Stimulated activated CD8-positive, alpha-beta memory T cell treated with anti-CD3 and anti-CD28 coated beads, Interleukin-4, amount 100 ng/mL, for 48 hours (primary cell): Measurements from ENCODE around the gene MRPL55.
"Not testable (repeated sequence)": the region's sequence is repeated elsewhere in the genome, so short reads cannot be mapped to it uniquely, and the experiment has no call there.

Experiments
- DNase-seq: peaks from one replicate; pipeline ENCODE4 v3.0.0-alpha.2; 2020

The MRPL55 gene

DNA sequence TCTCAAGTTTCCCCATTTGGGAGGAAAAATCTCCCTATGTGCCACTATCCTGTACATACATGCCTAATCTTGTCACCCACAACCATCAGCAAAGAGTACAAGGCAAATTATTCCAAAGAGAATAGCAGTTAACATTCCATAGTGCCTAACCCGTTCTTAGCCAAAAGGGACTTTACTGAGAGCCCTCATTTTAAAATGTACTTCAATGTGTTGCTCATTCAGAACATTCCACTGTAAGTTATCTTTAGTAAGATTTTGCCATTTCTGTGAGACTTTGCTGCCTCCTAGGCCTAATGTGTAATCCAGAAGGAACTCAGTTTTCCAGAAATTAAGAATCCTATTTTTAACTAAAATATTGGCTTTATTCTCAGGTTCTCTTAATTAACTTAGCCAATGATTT, 11.3 kb upstream of the MRPL55 start:
- no peak for DNase-seq

DNA sequence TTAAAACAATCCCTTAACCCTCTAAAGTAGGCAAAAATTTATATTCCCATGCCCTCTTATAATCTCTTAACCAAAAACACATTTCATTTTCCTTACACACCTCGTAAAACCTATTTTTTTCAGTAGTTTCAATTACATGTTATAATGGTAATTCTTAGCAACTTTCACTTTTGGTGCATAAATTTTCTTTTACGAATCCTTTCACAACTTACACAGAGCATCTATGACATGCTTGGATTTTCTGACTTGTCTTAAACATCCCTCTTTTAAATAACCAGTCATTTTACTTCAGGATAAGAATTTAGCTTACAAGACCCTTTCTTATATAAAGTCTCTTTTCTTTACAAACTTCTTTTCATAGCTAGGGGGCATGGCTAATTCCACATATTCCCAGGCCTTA, 8.9 kb upstream of the MRPL55 start:
- no peak for DNase-seq

DNA sequence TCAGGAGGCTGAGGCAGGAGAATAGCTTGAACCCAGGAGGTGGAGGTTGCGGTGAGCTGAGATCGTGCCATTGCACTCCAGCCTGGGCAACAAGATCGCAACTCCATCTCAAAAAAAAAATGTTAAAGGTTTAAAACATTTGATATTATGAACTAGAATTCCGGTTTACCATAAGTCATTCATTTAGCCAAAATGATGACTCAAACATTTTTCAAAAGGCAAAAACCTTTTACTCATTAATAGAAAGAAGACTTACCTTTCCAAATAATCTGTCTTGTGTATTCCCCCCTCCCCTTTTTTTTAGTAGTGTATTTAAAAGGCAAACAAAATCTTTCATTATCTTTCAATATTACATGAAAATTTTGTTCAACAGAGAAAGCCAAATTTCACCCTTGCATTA, 8.2 kb upstream of the MRPL55 start:
- no peak for DNase-seq

DNA sequence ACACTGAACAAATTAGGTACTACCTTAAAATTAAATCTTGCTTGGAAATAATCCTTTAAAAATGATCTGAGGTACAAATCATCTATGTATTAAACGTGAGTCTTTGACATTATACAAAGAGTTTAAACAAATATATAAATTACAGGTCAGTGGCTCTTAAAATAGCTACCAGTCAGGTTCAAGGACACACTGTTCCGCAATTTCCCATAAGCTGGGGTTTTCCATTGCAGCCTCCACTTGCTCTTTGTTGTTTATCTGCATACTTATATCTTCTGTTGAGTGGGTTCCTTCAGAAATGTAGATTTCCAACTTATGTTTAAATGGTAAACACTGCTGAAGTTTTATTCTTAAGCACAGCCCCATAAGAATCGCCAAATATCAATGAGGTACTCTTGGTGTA, 5.7 kb upstream of the MRPL55 start:
- no peak for DNase-seq

DNA sequence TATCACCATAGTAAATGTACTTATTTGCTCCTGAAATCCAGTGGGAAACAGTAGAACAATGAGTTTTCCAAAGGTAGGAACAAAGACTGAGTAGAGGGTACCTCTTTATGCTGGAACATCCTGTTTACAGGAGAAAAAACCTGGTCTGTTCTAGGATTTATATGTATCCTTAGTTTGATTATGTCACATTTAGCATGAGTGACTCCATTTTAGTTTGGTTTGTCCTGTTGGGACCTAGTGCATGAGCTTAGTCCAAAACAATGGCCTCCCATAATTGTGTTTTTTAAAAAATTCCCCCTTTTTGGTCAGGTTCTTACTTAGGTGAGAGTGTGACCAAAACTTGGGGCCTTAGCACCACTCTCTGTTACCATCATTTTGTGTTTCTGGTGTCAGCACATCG, 3.5 kb upstream of the MRPL55 start:
- DNase-seq: no peak

DNA sequence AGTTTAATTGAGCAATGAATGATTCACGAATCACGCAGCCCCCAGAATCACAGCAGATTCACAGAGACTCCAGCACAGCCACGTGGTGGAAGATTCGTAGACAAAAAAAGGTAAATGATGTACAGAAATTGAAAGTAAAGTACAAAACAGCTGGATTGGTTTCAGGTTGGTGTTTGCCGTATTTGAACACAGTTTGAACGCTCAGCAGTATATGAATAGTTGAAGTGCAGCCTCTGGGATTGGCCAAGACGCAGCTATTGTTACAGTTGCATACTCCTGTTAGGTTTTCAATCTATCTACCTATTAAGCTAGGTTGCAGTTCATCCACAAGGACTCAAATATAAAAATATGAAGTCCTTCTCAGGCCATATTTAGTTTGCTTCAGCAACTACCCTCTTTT, 3.1 kb upstream of the MRPL55 start:
- no peak for DNase-seq

DNA sequence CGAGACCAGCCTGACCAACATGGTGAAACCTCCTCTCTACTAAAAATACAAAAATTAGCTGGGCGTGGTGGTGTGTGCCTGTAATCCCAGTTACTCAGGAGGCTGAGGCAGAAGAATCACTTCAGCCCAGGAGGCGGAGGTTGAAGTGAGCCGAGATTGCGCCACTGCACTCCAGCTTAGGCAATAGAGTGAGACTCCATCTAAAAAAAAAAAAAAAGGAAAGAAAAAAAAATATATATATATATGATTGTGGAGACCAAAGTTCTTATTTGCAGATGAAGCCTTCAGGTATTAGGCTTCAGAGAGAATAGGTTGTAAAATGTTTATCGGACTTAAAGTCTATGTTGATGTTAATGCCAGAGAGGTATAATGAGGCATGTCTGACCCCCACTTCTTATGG, 2.2 kb upstream of the MRPL55 start:
- not testable (repeated sequence) for DNase-seq

DNA sequence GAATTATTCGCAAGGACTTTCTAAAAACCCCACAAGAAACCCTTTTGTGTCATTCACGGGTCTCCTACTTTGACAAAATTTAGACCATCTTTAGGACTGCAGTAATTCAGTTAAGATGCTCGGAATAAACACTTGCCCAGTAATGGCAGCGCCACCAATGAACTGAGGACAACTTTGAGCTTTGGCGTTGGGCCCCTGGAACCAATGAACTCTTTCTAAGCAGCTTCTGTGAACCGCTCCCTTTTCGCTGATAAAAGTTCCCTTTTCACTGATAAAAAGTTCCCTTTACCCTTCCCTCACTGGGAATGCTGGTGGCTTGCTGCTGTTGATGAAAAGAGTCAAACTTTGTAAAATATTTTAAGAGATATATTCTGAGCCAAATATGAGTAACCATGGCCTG, 1.5 kb upstream of the MRPL55 start:
- DNase-seq: no peak

DNA sequence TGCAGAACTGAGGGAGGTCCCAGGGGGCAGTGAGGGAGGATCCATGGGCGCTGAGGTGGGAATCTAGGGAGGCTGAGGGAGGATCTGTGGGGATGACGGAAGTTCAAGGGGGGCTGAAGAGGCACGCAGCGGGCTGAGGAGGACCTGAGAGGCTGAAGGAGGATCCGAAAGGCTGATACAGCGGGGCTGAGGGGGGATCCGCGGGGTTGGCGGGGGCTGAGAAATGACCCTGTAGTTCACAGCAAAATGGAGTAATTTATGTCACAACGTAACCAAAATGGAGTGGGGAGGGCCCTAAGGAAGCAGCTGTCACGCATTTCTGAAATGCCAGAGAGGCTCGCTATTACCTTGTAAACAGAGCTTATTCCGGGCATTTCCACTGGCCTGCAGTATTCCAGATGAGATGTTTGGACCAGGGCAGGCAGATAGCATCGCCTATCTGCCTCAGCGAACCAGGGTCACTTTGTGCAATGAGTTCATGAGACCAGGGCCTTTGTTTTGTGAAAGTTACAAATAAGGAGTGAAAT, 926 bp upstream of the MRPL55 start:
- DNase-seq: no peak

DNA sequence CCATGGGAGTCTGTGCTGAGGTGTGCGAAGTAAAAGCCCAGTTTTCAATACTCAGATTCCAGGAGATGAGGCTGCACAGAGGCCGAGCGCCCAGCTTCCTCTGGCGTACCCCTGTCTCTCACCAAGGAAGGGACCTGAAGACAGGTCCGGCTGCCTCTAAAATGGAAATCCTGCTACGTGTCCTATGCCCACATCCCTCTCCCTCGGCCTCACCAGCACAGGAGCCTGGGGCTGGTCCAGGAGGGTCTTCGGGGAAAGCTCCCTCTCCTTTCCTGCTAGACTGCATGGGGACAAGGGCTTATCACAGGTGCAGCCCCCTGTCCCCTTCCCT, 392 bp downstream of the MRPL55 start:
- DNase-seq: no peak

DNA sequence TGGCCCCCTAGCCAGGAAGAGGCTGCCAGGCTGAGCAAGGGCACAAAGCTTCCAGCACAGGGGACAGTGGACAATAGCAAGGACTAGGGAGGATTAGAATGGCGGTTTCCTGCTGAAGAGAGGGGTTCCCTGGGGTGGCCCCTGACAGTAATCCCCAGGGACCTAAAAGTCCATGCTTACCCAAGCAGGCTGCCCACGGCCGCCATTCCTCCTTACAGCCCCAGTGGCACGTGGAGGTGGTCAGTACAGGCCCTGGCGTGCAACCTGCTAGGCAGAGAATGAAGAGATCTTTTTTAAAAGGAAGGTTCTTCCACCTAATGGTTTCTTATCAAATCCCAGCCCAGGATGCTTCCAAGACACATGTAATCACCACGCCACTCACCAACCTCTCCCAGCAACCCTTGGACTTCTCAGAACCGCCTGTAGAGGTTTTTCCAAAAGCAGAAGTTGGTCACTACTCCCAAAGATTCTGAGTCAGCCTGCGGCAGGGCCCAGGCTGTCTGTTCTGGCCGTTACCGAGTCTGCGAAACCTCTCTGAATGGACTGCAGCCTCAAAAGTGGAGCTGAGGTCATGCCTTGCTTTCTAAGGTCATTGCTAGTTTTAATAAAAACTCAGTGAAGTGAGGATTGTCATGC, 926 bp downstream of the MRPL55 start:
- DNase-seq: no peak

DNA sequence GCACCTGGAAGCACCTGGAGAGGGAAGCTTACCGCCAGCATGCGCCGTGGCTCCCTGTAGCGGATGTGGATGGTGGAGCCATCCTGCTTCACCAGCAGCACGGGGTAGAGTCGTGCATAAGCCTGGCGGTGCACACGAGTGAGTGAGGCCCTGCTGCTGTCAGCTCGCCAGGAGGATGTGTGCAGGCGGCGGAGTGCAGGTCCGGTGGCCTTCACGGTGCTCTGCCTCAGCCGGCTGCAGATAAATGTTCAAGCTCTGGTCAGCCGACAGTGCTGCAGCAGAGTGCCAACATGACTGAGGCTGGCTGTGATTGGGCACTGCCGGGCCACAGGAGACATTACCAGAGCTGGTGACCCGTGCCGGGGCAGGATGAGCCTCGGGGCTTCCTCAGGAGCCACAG, 1.5 kb downstream of the MRPL55 start:
- DNase-seq: no peak

DNA sequence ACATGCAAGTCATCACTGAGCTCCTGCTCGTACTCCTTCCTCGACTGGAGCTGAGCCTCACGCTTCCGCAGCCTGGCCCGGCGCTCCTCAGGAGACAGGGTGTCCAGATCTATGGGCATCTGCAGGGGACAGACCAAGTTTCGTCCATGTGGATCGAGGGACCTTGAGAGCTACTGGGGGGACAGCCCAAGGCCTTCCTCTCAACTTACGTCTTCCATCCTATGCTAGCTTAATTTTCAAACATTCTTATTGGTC, 2.4 kb downstream of the MRPL55 start:
- DNase-seq: no peak

DNA sequence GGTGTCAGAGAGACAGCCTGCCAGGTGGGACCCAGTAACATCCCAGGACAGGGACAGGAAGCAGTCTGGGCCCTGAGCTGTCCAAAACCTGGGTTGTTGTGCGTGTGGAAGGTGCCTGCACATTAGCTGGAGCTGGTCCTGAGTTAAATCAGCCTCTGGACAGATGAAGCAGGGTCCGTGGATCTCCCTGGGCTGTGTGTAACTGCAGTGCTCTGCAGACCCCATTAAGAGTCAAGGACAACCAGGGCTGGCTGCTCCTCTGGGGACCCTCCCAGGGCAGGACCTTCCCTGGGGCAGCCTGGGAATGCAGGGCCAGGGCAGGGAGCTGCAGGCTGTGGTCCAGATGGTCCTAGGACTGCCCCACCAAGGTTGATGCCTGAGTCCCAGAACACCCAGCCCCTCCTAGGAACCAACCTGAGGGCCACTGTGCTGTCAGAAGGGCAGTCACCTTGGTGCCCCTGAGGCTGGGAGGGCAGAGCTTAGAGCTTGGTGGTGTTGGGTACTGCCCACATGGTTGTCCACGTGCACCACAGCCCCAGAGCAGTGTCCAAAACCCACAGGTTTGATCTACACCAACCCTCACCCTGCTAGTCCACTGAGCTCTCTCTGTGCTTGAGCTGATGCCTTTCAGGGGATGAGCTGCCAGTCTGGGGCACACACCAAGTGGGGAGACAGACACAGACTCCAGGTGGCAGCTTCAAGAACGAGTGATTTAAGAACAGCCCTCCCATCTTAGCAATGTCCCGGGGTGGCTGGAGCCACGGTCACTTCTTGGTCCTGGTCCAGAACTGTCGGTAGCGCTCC, 2.9 kb downstream of the MRPL55 start:
- no peak for DNase-seq

DNA sequence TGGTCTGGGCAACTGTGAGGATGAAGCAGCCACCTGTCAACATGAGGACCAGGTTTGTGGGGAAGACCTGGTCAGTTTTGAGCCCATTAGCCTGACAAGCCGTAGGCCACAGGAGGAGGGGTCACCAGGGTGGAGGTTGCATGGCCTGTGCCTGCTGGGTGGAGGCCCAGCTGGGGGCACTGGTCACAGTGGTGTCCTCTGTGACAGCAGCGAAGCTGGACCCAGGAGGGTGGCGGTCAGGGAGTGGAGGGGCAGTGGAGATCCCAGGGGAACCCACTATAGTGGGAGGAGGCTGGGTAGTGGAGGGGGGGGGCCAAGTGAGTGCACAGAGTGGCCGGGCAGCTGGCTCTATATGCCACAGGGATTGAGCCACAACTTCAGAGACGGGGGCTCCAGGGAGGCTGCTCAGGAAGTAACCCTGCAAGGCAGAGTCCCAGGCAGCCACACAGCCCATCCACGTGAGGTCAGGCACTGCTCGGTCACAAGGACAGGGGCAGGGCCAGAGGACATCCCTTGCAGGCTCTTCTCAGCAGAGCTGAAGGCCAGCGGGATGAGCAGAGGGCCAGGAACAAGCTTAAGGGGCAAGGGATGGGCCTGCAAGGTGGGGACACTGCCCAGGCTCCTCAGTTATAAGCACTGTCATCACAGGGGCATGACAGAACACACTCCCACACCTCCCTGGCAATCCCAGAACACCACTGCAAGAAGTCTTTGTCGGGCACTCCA, 3.7 kb downstream of the MRPL55 start:
- no peak for DNase-seq

DNA sequence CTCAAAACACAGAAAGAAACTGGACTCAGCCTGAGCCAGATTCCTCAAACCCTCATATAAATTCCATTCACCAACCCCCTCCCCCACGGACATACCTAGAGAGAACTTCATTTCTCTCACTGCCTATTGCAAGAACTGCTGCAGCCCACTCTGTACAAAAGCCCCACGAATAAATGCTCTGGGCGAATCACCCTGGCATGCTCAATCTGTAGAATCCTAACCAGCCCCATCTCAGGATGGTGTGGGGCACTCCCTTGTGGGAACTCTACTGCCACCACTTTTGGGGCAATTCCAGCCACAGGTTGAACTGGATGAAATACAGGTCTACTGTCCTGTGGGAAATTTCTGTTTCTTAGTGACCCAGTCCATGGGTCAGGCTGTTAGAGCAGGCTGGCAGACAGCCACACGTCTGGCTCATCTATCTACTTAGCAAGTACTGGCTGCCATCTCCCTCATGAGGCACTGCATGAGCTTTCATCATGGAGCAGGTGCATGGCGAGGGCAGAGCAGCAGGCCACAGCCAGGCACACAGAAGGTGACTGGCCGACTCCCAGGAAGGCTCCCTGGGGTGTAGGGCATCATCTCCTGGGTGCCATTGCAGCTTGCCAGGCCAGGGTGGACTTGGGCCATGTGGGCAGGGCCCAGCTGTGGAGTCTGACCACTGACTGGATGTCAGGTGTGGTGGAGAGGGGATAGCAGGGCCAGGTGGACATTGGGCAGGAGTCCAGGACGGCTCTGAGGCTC, 4.4 kb downstream of the MRPL55 start:
- DNase-seq: no peak

DNA sequence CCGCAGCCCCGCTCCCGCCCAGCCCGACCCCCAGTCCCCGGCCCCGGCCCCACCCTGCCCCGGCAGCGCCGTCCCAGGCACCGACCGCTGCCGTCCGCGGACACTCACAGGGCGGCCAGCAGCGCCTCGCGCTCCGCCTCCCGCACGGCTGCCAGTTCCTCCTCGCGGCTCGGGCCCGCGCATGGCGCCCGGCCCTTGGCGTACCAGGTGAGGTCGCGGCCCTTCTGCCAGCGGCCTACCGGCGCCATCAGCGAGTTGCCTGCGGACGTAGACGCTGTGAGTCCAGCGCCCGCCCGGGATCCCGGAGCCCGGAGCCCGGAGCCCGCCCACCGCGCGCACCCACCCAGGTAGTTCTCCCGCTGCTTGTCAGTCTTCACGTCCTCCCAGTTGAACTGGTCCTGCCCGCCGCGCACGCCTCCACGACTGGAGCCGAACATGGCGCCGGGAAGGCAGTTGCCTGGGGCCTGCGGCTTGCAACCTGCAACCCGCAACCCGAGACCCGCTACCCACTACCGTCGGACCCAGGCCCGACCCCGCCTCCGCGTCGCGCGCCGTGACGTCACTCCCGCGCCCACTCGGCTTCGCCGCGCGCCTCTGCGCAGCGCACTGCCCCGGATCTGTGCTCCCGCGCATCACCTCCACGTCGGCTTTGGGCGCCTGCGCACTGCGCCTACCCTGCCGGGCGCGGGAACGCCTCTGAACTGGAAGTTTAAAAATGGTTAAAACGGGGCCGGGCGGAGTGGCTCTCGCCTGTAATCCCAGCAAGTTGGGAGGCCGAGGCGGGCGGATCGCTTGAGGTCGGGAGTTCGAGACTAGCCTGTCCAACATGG, 6.1 kb downstream of the MRPL55 start, which contains the start of gene C1orf35:
Gene C1orf35, minus strand, starts transcription at position 535 of the 830 bp plus-strand sequence. Its CDS starts 98 bp downstream, at position 437.
- peak; percentile 97 for DNase-seq

DNA sequence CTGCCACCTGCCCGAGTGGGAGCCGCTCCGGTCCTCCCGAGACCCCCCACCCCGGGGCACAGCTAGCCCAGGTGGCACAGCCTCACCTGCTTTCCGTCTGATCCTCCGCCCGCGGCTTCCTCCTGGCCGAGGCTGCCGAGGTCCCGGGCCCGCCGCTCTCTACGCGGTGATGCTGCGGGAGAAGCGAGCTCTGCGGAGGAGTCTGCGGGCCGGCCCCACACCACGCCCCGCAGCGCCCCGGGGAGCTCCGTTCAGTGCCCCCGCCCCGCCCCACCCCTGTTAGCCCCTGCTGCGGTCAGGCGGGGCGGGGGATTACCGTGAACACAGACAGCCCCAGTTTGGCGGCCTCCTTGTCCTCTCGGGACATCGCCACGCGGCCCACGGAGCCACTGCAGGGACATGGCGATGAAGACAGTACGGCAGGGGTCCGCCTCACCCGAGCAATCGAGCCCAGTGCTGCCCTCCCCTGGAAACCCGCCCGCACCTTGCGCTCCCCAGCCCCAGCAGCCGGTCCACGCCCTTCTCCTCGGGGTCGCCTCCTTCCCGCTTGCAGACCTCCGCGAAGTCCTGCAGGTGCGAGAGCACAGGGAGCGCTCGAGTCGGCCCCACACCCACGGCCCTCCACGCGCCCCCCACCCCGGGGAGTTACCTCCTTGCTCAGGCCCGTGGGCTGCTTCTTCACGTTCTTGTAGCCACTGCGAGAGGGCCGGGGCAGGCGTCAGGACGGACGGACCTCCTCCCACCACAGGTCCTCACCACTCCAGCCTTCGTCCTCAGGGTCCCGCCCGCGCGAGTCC, 6.9 kb downstream of the MRPL55 start:
- DNase-seq: peak; percentile 68

DNA sequence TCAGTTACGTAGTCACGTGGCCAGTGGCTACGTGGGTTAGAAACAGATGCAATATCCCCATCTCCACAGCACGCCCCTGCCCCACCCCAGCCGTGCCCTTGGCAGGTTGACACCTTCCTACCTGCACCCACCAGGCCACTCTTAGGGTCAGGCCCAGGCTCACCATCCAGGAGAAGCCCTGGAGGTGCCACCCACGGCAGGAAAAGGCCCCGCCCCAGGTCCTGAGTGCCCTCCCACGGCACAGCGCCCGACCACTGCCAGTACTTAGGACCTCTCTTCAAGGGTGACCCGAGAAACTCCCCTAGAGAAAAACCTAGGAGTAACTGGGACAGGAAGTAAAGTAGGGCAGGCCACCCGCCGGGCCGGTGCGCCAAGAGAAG, 7.5 kb downstream of the MRPL55 start:
- DNase-seq: no peak

DNA sequence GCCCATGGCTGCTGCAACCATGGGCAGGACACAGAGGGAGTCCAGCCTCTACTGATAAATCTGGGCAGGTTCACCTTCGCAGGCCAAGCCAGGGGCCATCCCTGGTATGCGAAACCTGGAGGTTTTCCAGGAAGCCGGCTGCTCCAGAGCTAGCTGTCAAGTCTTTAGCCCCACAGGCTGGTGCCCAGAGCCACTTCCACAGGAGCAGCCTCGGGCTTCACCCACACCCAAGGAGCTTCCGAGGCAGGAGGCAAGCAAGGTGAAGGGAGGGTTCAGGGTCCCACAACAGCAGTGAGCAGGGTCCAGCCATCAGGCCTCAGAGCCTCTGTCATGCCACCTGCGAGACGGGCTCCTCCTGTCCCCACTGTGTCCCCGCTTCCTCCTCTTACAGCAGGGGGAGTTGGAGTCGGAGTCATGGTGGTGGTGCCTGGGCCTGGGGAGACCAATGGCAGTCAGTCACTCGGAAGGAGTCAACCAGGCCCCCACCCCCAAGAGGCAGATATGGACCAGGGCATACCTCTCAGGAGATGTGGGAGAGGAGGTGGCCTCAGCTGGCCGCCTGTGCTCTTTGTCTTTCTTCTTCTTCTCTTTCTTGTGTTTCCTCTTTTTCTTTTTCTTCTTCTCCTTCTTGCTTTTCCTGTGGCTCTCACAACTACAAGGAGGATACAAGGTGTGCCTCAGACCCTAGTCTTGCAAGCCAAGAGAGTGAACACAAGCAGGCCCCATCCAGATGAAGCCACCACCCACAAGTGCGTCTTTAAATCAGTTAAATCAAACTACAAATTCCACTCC, 8.1 kb downstream of the MRPL55 start:
- DNase-seq: no peak

DNA sequence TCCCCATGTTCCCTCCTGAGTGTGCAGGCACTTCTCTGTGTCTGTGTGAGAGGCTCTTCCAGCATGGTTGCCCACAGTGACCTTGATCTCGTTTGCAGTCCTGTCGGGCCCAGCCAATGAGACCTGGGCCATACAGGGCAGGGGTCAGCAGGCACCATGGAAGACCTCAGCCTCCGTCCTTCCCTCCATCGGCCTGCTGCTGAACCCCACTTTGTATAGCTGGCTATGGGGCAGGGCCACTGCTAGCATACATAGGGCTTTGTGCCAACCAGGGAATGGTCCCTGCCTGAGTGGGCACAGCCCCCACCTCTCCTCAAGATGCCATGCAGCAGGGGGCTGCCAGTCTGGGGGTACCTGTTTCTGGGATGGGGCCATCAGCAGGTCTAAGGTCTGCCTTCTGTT, 9.8 kb downstream of the MRPL55 start:
- no peak for DNase-seq
